NCI-H345 treated with DMSO at 0.1 percent for 48 hours (cell line): ENCODE data around the gene VAV2.

Experiments
- DNase-seq: peaks from one replicate; lab custom pipeline; 2025; ENCODE audit not compliant: unreplicated experiment; lab: John Stamatoyannopoulos, UW

The VAV2 gene

DNA sequence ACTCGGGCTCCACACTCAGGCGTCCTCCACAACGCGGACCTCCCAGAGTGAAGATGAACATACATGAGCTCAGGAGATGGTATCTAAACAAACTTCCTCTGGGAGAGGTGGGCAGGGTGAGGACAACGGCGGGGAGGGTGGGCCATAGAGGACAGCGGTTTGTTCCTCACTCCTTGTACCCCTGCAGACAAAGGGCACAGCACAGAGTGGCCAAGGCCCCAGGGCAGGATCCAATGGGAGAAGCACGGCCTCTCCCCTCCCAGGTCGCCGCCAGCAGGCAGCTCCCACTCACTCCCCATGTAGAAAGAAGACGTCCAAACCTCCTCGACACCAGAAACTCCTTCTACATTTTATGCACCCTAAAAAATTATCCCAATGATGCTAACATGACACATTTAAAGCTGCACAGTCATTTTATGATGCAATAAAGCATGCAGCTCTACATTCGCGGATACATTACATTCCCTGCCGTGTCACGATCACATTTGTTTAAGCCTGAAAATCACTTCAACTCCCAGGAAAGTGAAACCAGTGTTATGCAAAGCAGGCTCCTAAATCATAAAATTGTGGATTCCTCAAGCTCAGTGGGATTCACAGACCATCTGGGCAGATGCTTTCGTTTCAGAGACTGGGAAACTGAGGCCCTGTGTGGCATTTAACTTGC lies 166.4 kb downstream of the VAV2 start:
- DNase-seq = no peak

DNA sequence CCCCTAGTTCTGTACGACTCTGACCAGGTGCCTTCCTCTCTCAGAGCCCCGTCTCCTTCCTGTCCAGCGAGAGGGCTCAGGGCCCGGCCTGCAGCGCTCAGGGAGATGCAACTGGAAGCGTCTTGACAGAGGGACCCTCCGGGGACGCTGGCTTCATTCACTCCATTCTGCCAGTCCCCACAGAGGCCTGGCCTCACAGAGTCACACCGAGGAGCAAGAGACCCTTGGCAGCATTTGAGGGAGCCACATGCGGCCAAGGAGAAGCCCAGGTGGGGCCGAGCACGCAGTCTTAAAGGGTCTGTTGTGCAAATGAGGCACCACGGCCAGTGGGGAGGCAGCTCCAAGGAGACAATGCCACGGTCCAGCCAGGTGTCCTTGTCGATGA lies 167.3 kb downstream of the VAV2 start:
- no peak for DNase-seq

DNA sequence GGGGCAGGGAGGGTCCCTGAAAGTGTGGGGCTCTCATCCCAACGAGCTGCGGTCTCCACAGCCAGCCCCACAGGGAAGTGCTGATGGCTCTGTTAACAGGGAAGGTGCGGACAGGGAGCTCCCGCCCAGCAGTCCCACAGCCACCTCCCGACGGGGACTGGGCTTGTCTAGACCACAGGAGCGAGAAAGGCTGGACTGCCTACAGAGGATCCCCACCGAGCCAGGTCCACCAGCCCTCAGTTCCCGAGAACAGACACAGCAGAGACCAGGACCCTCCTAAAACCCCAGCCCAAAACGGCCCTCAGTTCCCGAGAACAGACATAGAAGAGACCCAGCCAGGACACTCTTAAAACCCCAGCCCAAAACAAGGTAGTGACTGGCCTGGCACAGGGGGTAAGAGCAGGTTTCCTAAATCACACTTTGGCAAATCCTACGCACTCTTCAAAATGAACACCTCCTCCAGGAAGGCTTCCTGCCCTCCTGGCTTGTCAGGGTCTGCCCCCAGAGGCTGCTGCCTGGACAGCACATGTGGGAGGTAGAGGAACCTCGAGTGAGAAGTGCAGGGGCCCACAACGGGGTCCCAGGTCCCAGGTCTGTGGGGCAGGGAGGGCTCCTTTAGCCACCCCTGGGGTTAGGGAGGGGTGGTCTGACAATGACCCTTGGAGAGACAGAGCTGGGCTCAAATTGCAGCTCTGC lies 167.9 kb downstream of the VAV2 start:
- no peak for DNase-seq

DNA sequence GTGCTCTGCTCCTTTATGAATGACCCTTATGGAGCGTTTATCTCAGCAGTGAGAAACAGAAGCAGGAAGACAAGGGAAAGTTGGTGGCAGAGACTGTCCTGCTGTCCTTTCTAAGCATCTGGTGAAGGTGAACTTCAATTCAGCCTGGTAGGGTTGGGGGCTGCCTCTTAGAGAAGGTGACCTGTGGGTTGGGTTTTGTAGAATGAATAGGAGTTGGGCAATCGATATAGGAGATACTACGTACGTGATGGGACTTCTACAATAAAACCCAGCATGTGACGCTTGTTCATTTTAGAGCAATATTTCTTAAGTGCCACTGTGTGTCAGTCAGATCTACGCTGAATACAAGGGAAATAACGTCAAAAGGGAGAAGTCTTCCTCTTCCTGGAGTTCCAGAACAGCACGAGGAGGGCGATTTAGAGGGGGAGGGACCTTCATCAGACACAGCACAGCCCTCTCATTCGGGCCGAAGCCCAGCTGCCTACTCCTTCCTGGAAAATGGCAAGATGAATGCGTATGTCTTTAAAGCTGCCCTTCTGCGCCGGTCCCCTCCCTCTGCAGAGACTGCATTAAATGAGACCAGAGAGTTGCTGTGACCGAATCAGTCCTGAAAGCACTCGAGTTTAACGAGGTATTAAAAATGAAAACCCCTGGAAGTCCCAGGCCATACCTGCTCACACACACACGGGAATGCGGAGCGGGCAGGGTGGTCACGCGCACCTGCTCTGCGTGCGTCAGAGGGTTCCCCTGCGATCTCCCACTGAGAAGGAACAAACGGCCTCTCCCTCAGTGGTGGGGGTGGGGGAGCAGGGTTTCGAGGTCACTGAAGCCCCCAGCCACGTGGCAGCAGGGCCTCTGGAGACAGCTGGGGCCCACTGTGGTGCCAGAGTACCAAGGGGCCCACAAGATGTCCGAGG lies 168.7 kb downstream of the VAV2 start:
- no peak for DNase-seq

DNA sequence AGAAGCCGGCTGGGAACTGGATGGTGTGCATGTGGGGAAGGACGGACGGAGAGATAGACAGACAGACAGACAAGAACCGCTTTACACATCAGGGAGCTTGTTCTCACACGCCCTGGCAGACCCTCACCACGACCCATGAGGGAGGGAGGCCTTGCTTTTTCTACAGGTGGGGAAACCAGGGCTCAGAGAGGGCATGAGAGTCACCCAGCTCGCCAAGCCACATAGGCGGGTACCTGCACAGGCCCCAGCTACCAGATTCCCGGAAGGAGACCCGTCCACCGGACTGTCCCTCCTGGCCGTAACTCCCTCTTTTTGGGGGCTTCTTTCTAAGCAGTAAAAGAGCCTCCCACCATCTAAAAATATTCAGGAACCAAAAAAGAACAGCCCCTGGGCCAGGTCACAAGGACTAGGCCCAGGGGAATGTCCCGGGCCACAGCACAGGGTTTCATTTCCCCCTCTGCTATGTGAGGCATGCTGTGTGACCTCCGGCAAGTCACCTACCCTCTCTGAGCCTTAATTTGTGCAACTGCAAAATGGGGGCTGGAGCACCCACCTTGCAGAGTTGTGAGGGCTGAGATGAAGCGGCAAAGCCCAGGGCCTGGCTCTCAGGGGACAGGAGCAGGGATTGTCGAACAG lies 169.6 kb downstream of the VAV2 start:
- no peak for DNase-seq

DNA sequence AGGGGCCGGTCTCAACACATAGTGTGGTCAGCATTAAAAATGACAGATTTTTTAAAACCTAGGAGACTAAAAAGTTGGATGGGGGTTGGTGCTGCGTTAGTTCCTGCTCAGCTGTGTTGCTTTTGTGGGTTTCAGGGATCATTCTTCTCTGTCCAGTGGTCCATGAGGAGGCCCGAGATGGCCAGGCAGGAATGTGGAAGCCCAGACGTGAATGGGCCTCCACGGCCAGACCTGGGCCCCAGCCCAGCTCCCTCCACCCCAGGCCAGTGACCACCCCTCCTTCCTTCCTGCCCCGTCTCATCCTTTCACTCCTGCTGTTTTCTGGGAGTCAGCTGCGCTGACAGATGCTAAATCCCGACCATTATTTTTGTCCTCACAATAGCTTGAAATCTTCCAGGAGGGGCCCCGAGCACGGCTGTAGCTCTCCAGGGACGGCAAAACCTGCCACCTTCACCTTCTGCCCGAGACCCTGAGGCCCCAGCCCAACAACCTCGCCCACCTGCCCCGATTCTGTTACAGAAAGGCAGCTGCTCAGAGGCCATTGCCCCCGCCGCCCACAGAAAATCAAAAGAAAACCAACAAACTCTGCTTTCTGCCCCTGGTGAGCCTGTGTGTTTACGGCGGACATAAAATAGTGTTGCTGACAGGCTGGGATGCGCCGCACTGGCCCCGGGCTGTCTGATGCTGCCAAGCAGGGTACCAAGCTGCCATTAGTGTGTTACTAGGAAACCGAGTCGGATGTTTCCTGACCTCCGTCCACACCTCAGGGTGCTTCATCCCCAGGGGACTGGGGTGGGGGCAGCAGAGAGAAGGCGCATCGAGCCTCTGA lies 170.3 kb downstream of the VAV2 start:
- DNase-seq = no peak

DNA sequence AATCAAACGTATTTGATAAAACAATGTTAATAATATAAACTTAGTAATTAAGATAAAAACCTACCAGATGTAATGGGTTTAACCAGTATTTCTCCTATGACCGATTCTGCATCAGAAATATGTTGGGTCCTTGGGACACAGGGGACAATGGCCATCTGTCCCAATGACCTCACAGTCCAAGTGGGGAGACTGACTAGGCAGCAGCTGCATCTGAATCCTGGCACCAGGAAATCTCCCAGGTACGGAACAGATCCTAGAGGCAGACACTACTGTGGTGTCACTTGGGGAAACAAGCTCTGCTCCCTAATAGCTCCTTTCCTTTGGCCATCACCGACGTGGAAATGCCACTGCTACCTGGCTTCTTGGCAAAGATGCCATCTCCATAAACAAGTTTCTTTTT lies 172.2 kb downstream of the VAV2 start:
- no peak for DNase-seq

DNA sequence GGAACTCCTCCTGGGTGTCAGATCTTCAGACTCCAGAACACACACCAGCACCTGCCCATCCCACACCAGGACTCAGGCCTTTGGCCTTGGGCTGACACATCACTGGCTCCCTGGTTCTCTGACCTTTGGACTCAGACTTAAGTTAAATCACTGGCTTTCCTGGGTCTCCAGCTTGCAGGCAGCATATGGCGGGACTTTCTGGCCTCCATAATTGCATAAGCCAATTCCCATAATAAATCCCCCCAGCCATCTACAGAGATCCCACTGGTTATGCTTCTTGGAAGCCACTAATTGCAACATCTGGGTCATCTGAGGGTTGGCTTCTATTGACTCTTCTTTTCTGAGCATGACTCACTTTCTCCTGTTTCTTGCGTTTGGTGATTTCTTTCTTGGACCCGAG lies 173.7 kb downstream of the VAV2 start:
- DNase-seq = no peak

DNA sequence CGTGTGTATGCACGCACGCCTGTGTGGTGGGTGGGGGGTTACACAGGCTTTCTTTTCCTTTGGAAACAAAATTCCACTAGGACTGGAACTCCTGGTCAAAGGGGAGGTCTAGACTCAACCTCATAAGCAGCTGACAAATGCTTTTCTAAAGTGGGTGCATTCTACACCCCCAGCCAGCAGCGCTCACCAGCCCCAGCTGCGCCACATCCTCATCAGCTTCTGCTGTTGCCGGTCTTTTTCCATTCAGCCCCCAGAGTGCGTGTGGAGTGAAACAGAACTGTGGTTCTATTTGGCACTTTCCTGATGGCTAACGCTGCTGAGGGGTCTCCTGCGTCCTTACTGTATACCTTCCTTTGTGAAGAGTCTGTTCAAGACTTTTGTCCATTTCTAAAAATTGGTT lies 176.3 kb downstream of the VAV2 start:
- DNase-seq = no peak

DNA sequence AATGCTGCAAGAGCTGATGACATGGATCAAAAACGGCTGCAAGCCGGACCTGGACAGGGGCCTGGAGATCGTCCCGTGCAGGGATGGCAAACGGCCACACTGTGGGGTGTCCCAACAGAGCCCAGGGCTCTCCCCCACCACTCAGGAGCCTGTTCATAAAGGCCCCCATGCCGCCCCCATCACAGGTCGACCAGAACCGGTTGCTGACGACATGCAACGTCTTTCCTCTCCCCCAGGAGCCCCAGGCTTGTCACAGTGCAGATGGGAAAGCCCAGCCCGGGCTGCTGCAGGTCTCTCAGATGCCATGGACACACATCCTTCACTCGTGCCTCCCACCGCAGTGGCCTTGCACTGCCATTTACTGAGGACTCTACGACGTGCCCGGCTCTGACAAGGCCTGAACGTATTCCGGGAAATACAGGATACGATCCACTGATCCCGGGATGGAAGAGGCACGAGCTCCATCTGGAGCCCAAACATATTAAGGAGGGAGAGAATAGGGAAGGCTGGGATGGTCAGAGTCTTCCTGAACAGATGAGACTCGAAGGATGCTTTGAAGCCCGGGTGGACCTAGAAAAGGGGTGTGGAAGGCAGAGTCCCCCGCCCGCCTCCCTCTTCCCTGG lies 177.4 kb downstream of the VAV2 start:
- DNase-seq = no peak

DNA sequence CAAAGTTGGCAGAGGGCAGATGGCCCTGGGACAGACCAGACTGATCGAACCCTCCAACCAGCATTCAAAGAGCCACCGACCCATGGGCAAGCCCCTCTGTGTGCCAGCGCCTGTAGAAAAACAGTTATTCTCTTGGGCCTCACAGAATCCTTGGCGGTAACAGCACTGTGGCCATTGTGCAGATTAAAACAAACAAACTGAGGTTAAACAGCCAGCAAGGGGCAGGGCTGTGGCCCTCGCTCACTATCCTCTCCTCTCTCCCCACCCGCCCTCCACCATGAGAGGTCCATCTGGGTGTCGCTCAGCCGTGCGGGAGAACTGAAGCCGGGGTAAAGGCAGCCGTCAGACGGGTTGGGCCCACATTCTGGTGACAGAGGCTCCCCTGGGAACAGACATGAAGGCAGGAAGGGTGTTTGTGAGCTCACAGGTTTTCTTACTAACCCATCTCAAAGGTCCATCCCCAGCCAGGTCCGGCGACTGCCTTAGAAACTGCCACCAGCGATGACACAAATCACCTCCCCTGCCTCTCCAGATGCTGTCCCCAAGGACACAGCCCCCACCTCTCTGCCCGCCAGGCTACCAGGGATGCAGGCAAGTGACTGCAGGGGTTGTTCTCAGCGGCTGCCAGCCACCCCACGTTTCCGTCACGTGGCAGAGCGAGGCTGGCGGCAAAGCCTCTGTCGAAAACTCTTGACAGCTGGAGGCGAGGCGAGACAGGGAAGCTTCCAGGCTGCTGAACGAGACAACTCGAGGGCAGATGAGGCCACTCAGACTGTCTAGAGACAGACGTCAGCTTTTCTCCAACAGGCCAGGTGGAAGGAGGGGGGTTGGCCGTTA lies 178.2 kb downstream of the VAV2 start:
- DNase-seq = no peak

DNA sequence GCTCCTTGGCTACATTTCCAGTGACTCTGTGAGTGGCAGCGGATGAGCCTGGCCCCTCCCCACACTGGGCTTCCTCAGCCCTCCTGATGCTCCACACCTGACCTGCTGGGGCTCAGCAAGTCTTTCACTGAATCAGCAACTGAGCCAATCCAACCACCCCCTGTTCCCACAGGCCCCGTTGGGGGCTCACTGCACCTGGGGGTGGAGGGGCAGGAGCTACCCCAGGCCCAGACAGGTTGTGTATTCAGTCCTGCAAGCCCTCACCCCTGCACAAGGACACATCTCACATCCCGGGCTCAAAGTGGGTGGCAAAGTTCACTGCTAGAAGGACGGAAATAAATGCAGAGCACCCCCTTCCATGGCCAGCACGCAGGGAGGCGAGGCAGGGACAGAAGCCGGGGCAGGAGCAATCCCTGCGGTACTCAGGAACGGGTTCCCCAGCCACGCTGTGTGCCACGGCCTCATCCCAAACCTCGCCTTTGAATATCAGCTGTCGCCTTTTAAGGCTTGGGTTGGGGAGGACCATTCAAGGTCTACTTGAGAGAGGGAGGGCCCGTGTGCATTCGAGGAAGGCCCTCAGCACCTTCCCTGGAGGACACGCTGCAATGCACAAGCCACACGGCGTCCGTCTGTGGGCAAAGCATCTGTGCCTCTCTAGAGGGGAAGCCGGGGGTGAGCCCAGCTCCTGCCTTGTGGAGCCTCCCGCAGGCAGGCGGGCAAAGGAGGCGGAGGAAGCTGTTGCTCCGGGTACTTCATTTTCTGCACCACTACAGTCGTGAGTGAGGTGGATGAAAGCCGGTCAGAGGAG lies 179.0 kb downstream of the VAV2 start:
- no peak for DNase-seq

DNA sequence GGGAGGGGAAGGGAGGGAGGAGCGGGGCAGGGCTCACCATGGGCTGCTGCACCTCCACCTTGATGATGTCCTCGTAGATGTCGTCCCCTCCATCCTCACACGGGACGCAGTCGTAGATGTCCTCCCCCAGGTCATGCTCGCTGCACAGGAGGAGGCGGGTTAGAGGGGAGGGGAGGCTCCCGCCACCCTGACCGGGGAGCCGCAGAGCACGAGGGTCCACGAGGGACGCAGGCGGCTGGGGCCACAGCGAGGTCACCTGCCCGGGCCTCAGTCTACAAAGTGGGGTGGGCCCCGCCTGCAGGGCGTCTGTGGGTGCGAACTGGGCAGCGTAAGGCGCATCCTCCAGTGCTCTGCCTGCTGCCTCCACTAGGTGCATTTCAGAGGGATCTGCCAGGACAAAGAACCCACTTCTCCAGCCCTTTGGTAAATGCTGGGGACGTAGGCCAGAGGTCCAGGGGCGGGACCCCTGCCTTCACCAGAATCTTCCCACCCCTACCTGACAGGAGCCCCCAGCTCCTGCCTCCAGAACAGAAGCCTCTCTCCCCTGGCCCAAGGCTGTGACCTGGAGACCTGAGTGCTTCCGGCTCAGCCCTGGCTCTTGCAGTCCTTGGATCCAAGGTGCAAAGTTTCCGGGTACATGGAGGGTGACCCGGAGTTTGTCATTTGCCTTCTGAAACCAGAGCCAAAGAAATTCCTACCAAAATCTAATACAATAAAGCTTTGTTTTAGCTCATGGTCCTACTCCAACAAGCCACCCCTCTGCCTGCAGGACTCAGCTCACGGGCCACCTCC lies 179.9 kb downstream of the VAV2 start:
- no peak for DNase-seq

DNA sequence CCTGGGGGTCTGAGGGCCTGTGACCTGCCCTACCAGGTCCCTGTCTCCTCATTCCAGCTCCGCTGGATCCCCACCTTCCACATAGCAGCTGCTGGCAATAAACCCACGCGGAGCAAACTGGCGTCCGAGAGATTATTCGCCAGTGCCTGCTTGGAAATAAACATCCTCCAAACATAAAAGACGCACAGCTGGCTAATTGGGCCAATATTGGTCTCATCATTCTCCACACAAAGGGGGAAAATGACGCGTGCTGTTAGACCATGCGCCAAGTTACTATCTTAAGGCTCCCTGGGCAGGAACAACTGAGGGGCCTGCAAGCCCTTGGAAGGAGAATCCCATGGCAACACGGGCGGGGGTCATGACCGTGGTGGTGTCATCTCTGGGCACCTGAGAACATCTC lies 180.7 kb downstream of the VAV2 start:
- no peak for DNase-seq

DNA sequence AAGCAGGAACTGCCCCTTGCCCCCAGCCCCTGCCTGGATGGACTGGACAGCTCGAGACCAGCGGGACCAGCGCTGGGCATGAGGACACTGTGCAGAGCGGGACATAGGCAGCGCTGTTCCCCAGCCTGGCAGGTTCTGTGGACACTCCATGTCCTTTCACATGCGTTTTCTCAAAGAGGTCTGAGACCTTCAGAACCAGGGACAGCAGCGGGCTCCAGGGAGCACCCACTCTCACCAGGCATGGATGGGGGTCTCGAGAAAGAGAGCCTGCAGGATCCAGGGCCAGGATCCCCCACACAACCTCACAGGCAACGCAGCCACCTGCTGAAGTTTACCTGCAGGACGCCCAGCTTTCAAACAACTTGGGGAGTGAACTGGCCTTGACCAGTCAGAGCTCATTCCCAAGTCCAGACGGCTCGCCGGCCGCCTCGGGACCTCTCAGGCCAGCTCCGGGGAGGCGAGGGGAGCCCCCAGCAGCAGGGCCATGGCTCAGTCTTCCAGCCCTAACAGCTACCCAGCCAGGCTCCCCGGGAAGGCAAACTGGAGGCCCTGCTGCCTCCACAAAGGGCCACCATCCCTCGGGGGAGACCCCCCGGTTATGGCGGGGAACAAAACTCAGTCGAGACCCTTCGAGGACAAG lies 181.4 kb downstream of the VAV2 start:
- no peak for DNase-seq

DNA sequence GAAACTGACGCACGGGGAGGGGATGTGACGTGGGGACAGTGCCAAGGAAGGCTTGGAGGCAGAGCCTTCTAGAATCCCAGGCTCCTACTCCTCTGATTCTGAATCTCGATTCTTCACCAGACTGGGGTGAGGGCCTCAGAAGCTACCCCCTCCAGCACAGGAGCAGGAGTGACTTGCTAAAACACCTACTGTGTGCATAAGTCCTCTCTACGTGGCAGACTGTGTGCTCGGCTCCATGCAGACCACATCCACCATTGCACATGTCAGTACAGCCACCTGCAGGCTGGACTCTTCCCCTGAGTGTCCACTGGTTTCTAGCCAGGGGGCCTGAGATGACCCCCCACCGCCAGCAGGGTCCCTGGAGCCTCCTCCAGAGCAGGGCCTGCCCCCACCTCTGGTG lies 182.8 kb downstream of the VAV2 start:
- DNase-seq = no peak

DNA sequence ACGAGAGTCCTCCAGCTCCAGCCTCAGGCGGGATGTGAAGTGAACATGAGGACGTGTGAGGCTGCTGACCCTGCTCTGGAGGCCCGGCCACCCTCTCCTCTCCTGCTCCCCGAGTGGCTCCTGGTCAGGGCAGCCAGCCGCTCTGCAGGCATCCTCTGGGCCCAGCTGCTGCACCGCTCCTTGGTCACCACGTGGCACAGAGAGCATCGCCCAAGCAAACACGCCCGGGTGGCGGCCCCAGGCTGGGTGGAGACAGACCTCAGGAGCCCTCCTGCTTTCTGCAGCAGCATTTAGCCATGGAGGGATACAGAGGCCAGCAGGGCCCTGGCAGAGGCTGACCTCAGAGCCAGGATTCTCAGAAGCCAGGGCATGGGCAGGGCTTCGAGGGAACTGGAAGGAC lies 184.3 kb downstream of the VAV2 start:
- DNase-seq = no peak
